H9 (cell line): ENCODE results near the gene ZNF407. TPM values are rescaled to one million over a fixed set of nuclear protein-coding genes. Genes with fewer than 3 reads are reported as not detected.

Experiments used
- DNase-seq: peaks from one replicate; pipeline ENCODE4 v3.0.0-alpha.2; 2017
- H2AFZ ChIP-seq: one replicate; pipeline ENCODE4 v1.6.1; 2013; ENCODE audit warnings: mild to moderate bottlenecking, low read length, control low read depth, moderate library complexity
- H2AK5ac ChIP-seq: 2 replicates; pipeline ENCODE4 v1.6.1; 2013; ENCODE audit warnings: low read length, control low read depth, mixed read lengths; ENCODE audit not compliant: insufficient read length
- H2BK120ac ChIP-seq: one replicate; pipeline ENCODE4 v1.6.1; 2013; ENCODE audit warnings: low read depth, mild to moderate bottlenecking, low read length, control low read depth, inconsistent platforms; ENCODE audit not compliant: poor library complexity, severe bottlenecking
- H2BK12ac ChIP-seq: 2 replicates; pipeline ENCODE4 v1.6.1; 2013; ENCODE audit warnings: low read length, control low read depth, mixed read lengths, low read depth; ENCODE audit not compliant: insufficient read length
- H2BK15ac ChIP-seq: 2 replicates; pipeline ENCODE4 v1.6.1; 2013; ENCODE audit warnings: low read depth, low read length, control low read depth
- H2BK20ac ChIP-seq: one replicate; pipeline ENCODE4 v1.6.1; 2013; ENCODE audit warnings: low read depth, mild to moderate bottlenecking, low read length, control low read depth, inconsistent platforms; ENCODE audit not compliant: poor library complexity, severe bottlenecking
- H2BK5ac ChIP-seq: 2 replicates; pipeline ENCODE4 v1.6.1; 2013; ENCODE audit warnings: low read length, control low read depth, mixed read lengths; ENCODE audit not compliant: insufficient read length
- H3K14ac ChIP-seq: 2 replicates; pipeline ENCODE4 v1.6.1; 2013; ENCODE audit warnings: low read length, control low read depth; ENCODE audit not compliant: insufficient read depth
- H3K18ac ChIP-seq: 2 replicates; pipeline ENCODE4 v1.6.1; 2013; ENCODE audit warnings: low read depth, mild to moderate bottlenecking, mixed read lengths, low read length, control low read depth; ENCODE audit not compliant: insufficient read length
- H3K23ac ChIP-seq: 2 replicates; pipeline ENCODE4 v1.6.1; 2013; ENCODE audit warnings: low read length, control low read depth, mixed read lengths, low read depth; ENCODE audit not compliant: insufficient read length
- H3K23me2 ChIP-seq: 2 replicates; pipeline ENCODE4 v1.6.1; 2013; ENCODE audit warnings: low read depth, mild to moderate bottlenecking, mixed read lengths, low read length, control low read depth; ENCODE audit not compliant: insufficient read length, poor library complexity, severe bottlenecking
- H3K27ac ChIP-seq: 2 replicates; pipeline ENCODE4 v1.5.1; 2013; ENCODE audit warnings: low read length, control low read depth, mixed read lengths, low read depth; ENCODE audit not compliant: insufficient read length
- H3K27me3 ChIP-seq: 2 replicates; pipeline ENCODE4 v1.6.1; 2013; ENCODE audit warnings: low read length, control low read depth, inconsistent platforms; ENCODE audit not compliant: insufficient read depth
- H3K4ac ChIP-seq: 2 replicates; pipeline ENCODE4 v1.6.1; 2013; ENCODE audit warnings: low read depth, mild to moderate bottlenecking, control low read depth, inconsistent platforms, low read length, moderate library complexity
- H3K4me1 ChIP-seq: 2 replicates; pipeline ENCODE4 v1.6.1; 2013; ENCODE audit warnings: low read length, control low read depth, inconsistent platforms; ENCODE audit not compliant: insufficient read depth
- H3K4me2 ChIP-seq: 2 replicates; pipeline ENCODE4 v1.6.1; 2013; ENCODE audit warnings: low read length, control low read depth, mixed read lengths; ENCODE audit not compliant: insufficient read length, insufficient read depth
- H3K56ac ChIP-seq: 2 replicates; pipeline ENCODE4 v1.6.1; 2013; ENCODE audit warnings: low read depth, mild to moderate bottlenecking, mixed read lengths, low read length, control low read depth; ENCODE audit not compliant: insufficient read length
- H3K79me1 ChIP-seq: 2 replicates; pipeline ENCODE4 v1.6.1; 2013; ENCODE audit warnings: low read depth, mild to moderate bottlenecking, moderate library complexity, low read length, control low read depth, inconsistent platforms; ENCODE audit not compliant: insufficient read depth, poor library complexity, severe bottlenecking
- H3K79me2 ChIP-seq: 2 replicates; pipeline ENCODE4 v1.6.1; 2013; ENCODE audit warnings: low read length, control low read depth, inconsistent platforms; ENCODE audit not compliant: insufficient read depth
- H3K9ac ChIP-seq: 2 replicates; pipeline ENCODE4 v1.6.1; 2013; ENCODE audit warnings: low read length, control low read depth, mixed read lengths; ENCODE audit not compliant: insufficient read length; ENCODE audit errors: extremely low read depth
- H3K9me3 ChIP-seq: one replicate; pipeline ENCODE4 v1.6.1; 2013; ENCODE audit warnings: low read depth, low read length, inconsistent platforms; ENCODE audit not compliant: control insufficient read depth
- H3T11ph ChIP-seq: one replicate; pipeline ENCODE4 v1.6.1; 2013; ENCODE audit warnings: mild to moderate bottlenecking, low read length, control low read depth, inconsistent platforms
- H4K20me1 ChIP-seq: one replicate; pipeline ENCODE4 v1.6.1; 2013; ENCODE audit not compliant: control insufficient read depth, insufficient read length, insufficient read depth
- H4K5ac ChIP-seq: 2 replicates; pipeline ENCODE4 v1.6.1; 2013; ENCODE audit warnings: low read depth, mild to moderate bottlenecking, mixed read lengths, low read length, control low read depth; ENCODE audit not compliant: insufficient read length
- H4K8ac ChIP-seq: replicated peaks from 2 replicates; pipeline ENCODE4 v1.6.1; 2013; ENCODE audit warnings: low read length, control low read depth, mixed read lengths, low read depth; ENCODE audit not compliant: insufficient read length
- H4K91ac ChIP-seq: 2 replicates; pipeline ENCODE4 v1.6.1; 2013; ENCODE audit warnings: low read depth, mild to moderate bottlenecking, moderate library complexity, mixed read lengths, low read length, control low read depth; ENCODE audit not compliant: insufficient read length
- H3K27ac Mint-ChIP-seq, 3 experiments: 2 replicates in 2 of 3; 3 replicates in 1 of 3; pipeline ENCODE4 v1.8.0; 2020 to 2021; ENCODE audit warnings: mixed read lengths in 3 of 3, mild to moderate bottlenecking in 1 of 3, moderate library complexity in 1 of 3
- H3K27me3 Mint-ChIP-seq: 2 replicates; pipeline ENCODE4 v1.8.0; 2021; ENCODE audit warnings: low read depth, mild to moderate bottlenecking, moderate library complexity, mixed read lengths
- H3K36me3 Mint-ChIP-seq, 3 experiments: 2 replicates in 2 of 3; 3 replicates in 1 of 3; pipeline ENCODE4 v1.8.0; 2020 to 2021; ENCODE audit warnings: low read depth in 3 of 3, mixed read lengths in 3 of 3; ENCODE audit not compliant: insufficient read depth in 1 of 3
- H3K4me1 Mint-ChIP-seq, 2 experiments: 2 replicates each; pipeline ENCODE4 v1.8.0; 2020; ENCODE audit warnings: mixed read lengths in 2 of 2
- H3K4me3 Mint-ChIP-seq, 2 experiments: 2 replicates in 1 of 2; 3 replicates in 1 of 2; pipeline ENCODE4 v1.8.0; 2020 to 2021; ENCODE audit warnings: mild to moderate bottlenecking in 2 of 2, mixed read lengths in 2 of 2, moderate library complexity in 1 of 2
- H3K9me3 Mint-ChIP-seq, 2 experiments: 2 replicates in 1 of 2; 3 replicates in 1 of 2; pipeline ENCODE4 v1.8.0; 2020; ENCODE audit warnings: mild to moderate bottlenecking in 2 of 2, mixed read lengths in 2 of 2, moderate library complexity in 1 of 2
- CTCF ChIP-seq: fragments of 200-600 bp; sonication (generic); conservative IDR thresholded peaks from 3 replicates; pipeline ENCODE4 v1.8.0; 2021; ENCODE audit warnings: antibody characterized with exemption, mild to moderate bottlenecking
- WGBS: extraction: QIAGEN DNeasy Blood & Tissue Kit; methylation state at CpG from one replicate; pipeline ENCODE4 v1.1.7; 2013; ENCODE audit warnings: missing lambda C conversion rate, low lambda C conversion rate, mixed read lengths; ENCODE audit not compliant: insufficient read length; ENCODE audit errors: extremely low coverage; 5-methylcytosine and 5-hydroxymethylcytosine counted together
- total RNA-seq: library from RNA; stranded (reverse); gene quantifications from 2 replicates; pipeline ENCODE4 v1.2.1, GENCODE V29; 2021

The ZNF407 gene
- total RNA-seq, 1 experiment from 2014 or later, result 8.7 TPM

- Histone ChIP-seq H3K79me1 (no peaks in the 10 kb centered on the region), H3K9ac (no peak overlapping the region), H3K4me1 (no peaks in the 10 kb centered on the region), H3K4ac (no peak overlapping the region), H3K9me3 (no peaks in the 10 kb centered on the region), H2AFZ (no peak overlapping the region), H3K79me2 (no peaks in the 10 kb centered on the region), H3T11ph (no peak overlapping the region), H3K14ac (no peak overlapping the region), H2BK15ac (no peak overlapping the region), H4K91ac (no peak overlapping the region), H3K23me2 (no peaks in the 10 kb centered on the region), H3K23ac (no peak overlapping the region), H4K8ac (no peak overlapping the region), H3K18ac (no peak overlapping the region), H3K27ac (no peak overlapping the region), H3K27me3 (no peaks in the 10 kb centered on the region), H2BK12ac (no peak overlapping the region), H3K56ac (no peak overlapping the region), H4K5ac (no peak overlapping the region), H2BK20ac (no peak overlapping the region), H2BK5ac (no peak overlapping the region), H3K4me2 (no peak overlapping the region), H4K20me1 (no peaks in the 10 kb centered on the region), H2BK120ac (no peak overlapping the region), H2AK5ac (no peak overlapping the region)
- WGBS, result no CpG with 5 or more reads among the region's 8 CpGs
- Mint-ChIP-seq H3K36me3 (no peaks in the 10 kb centered on the region), H3K4me1 (peaks cover 10 to 11% of the 10 kb centered on the region in 2 experiments), H3K4me3 (no peak overlapping the region), H3K9me3 (no peaks in the 10 kb centered on the region), H3K27ac (no peak overlapping the region; a peak in 1 of 7 replicates), H3K27me3 (no peaks in the 10 kb centered on the region)
- TF ChIP-seq CTCF, result no peak
- DNase-seq, result no peak
Measured at GRCh38 chr18:74791501-74792194, 194.0 kb downstream of the ZNF407 start.
